SK-N-SH (cell line): ENCODE measurements around the gene HPRT1. TPM values are rescaled to one million over a fixed set of nuclear protein-coding genes. Genes with fewer than 3 reads are reported as not detected.

Experiments used
- CTCF ChIA-PET: fragments of 300-600, 350-600 bp; formaldehyde crosslinking; extraction: SDS; loops from one replicate; lab custom pipeline; 2021; lab: Yijun Ruan, JAX
- POLR2A ChIA-PET: fragments of 350-600 bp; sonication (Branson Sonifier 250); formaldehyde crosslinking; extraction: SDS; loops from one replicate; lab custom pipeline; 2020; ENCODE audit warnings: antibody characterized with exemption, inconsistent platforms; lab: Yijun Ruan, JAX
- DNase-seq: peaks from one replicate; pipeline ENCODE4 v3.0.0; 2012
- H2AFZ ChIP-seq: fragments of 200-600 bp; sonication (generic); 2 replicates; pipeline ENCODE4 v1.8.1; 2016; ENCODE audit warnings: antibody characterized with exemption, mild to moderate bottlenecking, low read depth
- H3F3A ChIP-seq: fragments of 200-600 bp; sonication (generic); replicated peaks from 2 replicates; pipeline ENCODE3; 2016; ENCODE audit warnings: antibody characterized with exemption, mild to moderate bottlenecking; ENCODE audit not compliant: insufficient read depth
- H3K27ac ChIP-seq, 2 experiments: fragments of 200-500 bp in 1 of 2; fragments of 200-600 bp in 1 of 2; sonication (Bioruptor generic) in 1 of 2; sonication (generic), shearing (Covaris generic) in 1 of 2; 2 replicates each; pipeline versions ENCODE4 v1.5.1 to v1.6.1; 2014 to 2016; ENCODE audit warnings: low read depth in 2 of 2, inconsistent platforms in 1 of 2, low read length in 1 of 2, mild to moderate bottlenecking in 1 of 2, mixed read lengths in 1 of 2
- H3K27me3 ChIP-seq: fragments of 200-600 bp; sonication (generic), shearing (Covaris generic); 2 replicates; pipeline ENCODE4 v1.6.1; 2016; ENCODE audit warnings: mixed run types; ENCODE audit not compliant: insufficient read depth
- H3K36me3 ChIP-seq, 2 experiments: fragments of 200-500 bp in 1 of 2; fragments of 200-600 bp in 1 of 2; sonication (Bioruptor generic) in 1 of 2; sonication (generic) in 1 of 2; replicated peaks in 1 of 2; 2 replicates each; pipeline versions ENCODE3 to v1.5.1; 2014 to 2016; ENCODE audit warnings: low read length in 1 of 2, mild to moderate bottlenecking in 1 of 2; ENCODE audit not compliant: insufficient read depth in 2 of 2, control insufficient read depth in 1 of 2
- H3K4me1 ChIP-seq, 2 experiments: fragments of 200-500 bp in 1 of 2; fragments of 200-600 bp in 1 of 2; sonication (Bioruptor generic) in 1 of 2; sonication (generic), shearing (Covaris generic) in 1 of 2; 2 replicates each; pipeline versions ENCODE4 v1.5.1 to v1.6.1; 2014 to 2016; ENCODE audit warnings: low read depth in 1 of 2, low read length in 1 of 2, mixed run types in 1 of 2; ENCODE audit not compliant: insufficient read depth in 2 of 2, control insufficient read depth in 1 of 2
- H3K4me2 ChIP-seq: fragments of 200-600 bp; sonication (generic), shearing (Covaris generic); 2 replicates; pipeline ENCODE4 v1.6.1; 2017; ENCODE audit warnings: mixed run types
- H3K4me3 ChIP-seq, 2 experiments: fragments of 200-500 bp in 1 of 2; fragments of 200-600 bp in 1 of 2; sonication (Bioruptor generic) in 1 of 2; sonication (generic), shearing (Covaris generic) in 1 of 2; 2 replicates each; pipeline versions ENCODE4 v1.5.1 to v1.8.1; 2014 to 2016; ENCODE audit warnings: low read depth in 2 of 2, inconsistent platforms in 1 of 2, low read length in 1 of 2, mild to moderate bottlenecking in 1 of 2, mixed read lengths in 1 of 2, moderate library complexity in 1 of 2
- H3K79me2 ChIP-seq: fragments of 200-600 bp; sonication (generic); 2 replicates; pipeline ENCODE4 v1.8.1; 2017; ENCODE audit warnings: mild to moderate bottlenecking; ENCODE audit not compliant: insufficient read depth
- H3K9ac ChIP-seq: fragments of 200-600 bp; sonication (generic); 2 replicates; pipeline ENCODE4 v1.6.1; 2017; ENCODE audit warnings: mixed run types
- H3K9me2 ChIP-seq: fragments of 200-600 bp; sonication (generic); 2 replicates; pipeline ENCODE4 v1.6.1; 2017; ENCODE audit warnings: mixed run types
- H3K9me3 ChIP-seq: fragments of 200-600 bp; sonication (generic); 2 replicates; pipeline ENCODE4 v1.6.1; 2017; ENCODE audit warnings: mixed run types, mild to moderate bottlenecking, moderate library complexity
- H4K20me1 ChIP-seq: fragments of 200-600 bp; sonication (generic); 2 replicates; pipeline ENCODE4 v1.6.1; 2017; ENCODE audit warnings: mild to moderate bottlenecking, mixed run types; ENCODE audit not compliant: insufficient read depth
- CHD2 ChIP-seq: fragments of 150-350 bp; IDR thresholded peaks from 2 replicates; pipeline ENCODE4 v1.6.1; 2018; ENCODE audit warnings: low read length; ENCODE audit not compliant: partially characterized antibody
- ELF1 ChIP-seq: IDR thresholded peaks from 2 replicates; pipeline ENCODE4 v1.4.0; 2012
- FOSL2 ChIP-seq: IDR thresholded peaks from 2 replicates; pipeline ENCODE4 v1.4.0; 2012; ENCODE audit warnings: low read depth, mild to moderate bottlenecking, moderate library complexity, borderline replicate concordance
- FOXM1 ChIP-seq: IDR thresholded peaks from 2 replicates; pipeline ENCODE4 v1.4.0; 2012; ENCODE audit warnings: low read depth, mild to moderate bottlenecking
- GABPA ChIP-seq: IDR thresholded peaks from 2 replicates; pipeline ENCODE4 v1.4.0; 2012; ENCODE audit warnings: low read depth, mild to moderate bottlenecking
- POLR2AphosphoS5 ChIP-seq: IDR thresholded peaks from 2 replicates; pipeline ENCODE4 v1.6.1; 2012; ENCODE audit warnings: low read depth, low read length
- RFX5 ChIP-seq: IDR thresholded peaks from 2 replicates; pipeline ENCODE4 v1.6.1; 2012; ENCODE audit warnings: mild to moderate bottlenecking, improper control_type of control experiment, low read length
- RXRA ChIP-seq: IDR thresholded peaks from 2 replicates; pipeline ENCODE4 v1.4.0; 2012; ENCODE audit warnings: low read depth, mild to moderate bottlenecking, borderline replicate concordance
- TCF12 ChIP-seq: IDR thresholded peaks from 2 replicates; pipeline ENCODE4 v1.4.0; 2012
- TEAD4 ChIP-seq: IDR thresholded peaks from 2 replicates; pipeline ENCODE4 v1.4.0; 2012; ENCODE audit warnings: mild to moderate bottlenecking, borderline replicate concordance; ENCODE audit not compliant: insufficient read depth
- WGBS: methylation state at CpG from one replicate; pipeline ENCODE4 v1.1.6; 2017; ENCODE audit warnings: low lambda C conversion rate; 5-methylcytosine and 5-hydroxymethylcytosine counted together
- polyA plus RNA-seq, 3 experiments: library from polyadenylated mRNA; depleted of rRNA; stranded (reverse); fragments of >200 nt; gene quantifications; 2 replicates each; pipeline ENCODE4 v1.2.3, GENCODE V29; 2012
- TF ChIP-seq, protein P1 (sequence below): IDR thresholded peaks from 2 replicates; pipeline ENCODE4; 2012
- TF ChIP-seq, protein P2 (sequence below): fragments of 200-600 bp; sonication (generic); IDR thresholded peaks from 2 replicates; pipeline ENCODE4 v1.6.1; 2017; ENCODE audit warnings: antibody characterized with exemption, mild to moderate bottlenecking, moderate library complexity
- TF ChIP-seq, protein P3 (sequence below): IDR thresholded peaks from 2 replicates; pipeline ENCODE4 v1.4.0; 2012; ENCODE audit warnings: low read depth, borderline replicate concordance
- TF ChIP-seq, protein P4 (sequence below): fragments of 150-350 bp; IDR thresholded peaks from 2 replicates; pipeline ENCODE4 v1.6.1; 2016; ENCODE audit warnings: mild to moderate bottlenecking, low read depth, low read length

Gene HPRT1
- polyA plus RNA-seq, 1 of the 3 experiments (the other 2 are of a cell fraction): 42.3 TPM

DNA sequence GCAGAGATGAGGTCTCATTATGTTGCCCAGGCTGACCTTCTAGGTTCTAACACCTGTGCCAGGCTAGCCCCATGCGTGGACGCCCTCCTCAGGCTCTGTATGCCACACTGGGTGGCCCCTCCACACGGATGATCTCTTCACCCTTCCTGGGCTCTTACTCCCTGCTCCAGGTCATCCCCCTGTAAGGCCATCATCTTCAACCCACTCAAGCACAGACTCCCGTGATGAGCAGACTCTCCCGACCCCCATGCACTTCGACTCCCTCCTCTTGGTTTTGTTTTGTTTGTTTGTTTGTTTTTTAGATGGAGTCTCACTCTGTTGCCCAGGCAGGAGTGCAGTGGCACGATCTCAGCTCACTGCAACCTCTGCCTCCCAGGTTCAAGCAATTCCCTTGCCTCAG is 70.9 kb downstream of the HPRT1 start:
- no peaks in the 10 kb centered on the region for H3K9me2 ChIP-seq
- H2AFZ ChIP-seq: no peak overlapping the region
- no peaks in the 10 kb centered on the region for H3K27me3 ChIP-seq
- TF ChIP-seq POLR2AphosphoS5: no peak
- no peak for TF ChIP-seq TCF12
- TF ChIP-seq TEAD4: no peak
- no peak for TF ChIP-seq CHD2
- TF ChIP-seq FOSL2: no peak
- TF ChIP-seq FOXM1: no peak
- no peak for TF ChIP-seq RXRA
- TF ChIP-seq, protein P1, sequence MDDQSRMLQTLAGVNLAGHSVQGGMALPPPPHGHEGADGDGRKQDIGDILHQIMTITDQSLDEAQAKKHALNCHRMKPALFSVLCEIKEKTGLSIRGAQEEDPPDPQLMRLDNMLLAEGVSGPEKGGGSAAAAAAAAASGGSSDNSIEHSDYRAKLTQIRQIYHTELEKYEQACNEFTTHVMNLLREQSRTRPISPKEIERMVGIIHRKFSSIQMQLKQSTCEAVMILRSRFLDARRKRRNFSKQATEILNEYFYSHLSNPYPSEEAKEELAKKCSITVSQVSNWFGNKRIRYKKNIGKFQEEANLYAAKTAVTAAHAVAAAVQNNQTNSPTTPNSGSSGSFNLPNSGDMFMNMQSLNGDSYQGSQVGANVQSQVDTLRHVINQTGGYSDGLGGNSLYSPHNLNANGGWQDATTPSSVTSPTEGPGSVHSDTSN: no peak
- TF ChIP-seq, protein P2, sequence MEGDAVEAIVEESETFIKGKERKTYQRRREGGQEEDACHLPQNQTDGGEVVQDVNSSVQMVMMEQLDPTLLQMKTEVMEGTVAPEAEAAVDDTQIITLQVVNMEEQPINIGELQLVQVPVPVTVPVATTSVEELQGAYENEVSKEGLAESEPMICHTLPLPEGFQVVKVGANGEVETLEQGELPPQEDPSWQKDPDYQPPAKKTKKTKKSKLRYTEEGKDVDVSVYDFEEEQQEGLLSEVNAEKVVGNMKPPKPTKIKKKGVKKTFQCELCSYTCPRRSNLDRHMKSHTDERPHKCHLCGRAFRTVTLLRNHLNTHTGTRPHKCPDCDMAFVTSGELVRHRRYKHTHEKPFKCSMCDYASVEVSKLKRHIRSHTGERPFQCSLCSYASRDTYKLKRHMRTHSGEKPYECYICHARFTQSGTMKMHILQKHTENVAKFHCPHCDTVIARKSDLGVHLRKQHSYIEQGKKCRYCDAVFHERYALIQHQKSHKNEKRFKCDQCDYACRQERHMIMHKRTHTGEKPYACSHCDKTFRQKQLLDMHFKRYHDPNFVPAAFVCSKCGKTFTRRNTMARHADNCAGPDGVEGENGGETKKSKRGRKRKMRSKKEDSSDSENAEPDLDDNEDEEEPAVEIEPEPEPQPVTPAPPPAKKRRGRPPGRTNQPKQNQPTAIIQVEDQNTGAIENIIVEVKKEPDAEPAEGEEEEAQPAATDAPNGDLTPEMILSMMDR: no peak
- no peak for TF ChIP-seq ELF1
- no peak for TF ChIP-seq RFX5
- TF ChIP-seq GABPA: no peak
- TF ChIP-seq, protein P3, sequence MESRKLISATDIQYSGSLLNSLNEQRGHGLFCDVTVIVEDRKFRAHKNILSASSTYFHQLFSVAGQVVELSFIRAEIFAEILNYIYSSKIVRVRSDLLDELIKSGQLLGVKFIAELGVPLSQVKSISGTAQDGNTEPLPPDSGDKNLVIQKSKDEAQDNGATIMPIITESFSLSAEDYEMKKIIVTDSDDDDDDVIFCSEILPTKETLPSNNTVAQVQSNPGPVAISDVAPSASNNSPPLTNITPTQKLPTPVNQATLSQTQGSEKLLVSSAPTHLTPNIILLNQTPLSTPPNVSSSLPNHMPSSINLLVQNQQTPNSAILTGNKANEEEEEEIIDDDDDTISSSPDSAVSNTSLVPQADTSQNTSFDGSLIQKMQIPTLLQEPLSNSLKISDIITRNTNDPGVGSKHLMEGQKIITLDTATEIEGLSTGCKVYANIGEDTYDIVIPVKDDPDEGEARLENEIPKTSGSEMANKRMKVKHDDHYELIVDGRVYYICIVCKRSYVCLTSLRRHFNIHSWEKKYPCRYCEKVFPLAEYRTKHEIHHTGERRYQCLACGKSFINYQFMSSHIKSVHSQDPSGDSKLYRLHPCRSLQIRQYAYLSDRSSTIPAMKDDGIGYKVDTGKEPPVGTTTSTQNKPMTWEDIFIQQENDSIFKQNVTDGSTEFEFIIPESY: no peak
- TF ChIP-seq, protein P4, sequence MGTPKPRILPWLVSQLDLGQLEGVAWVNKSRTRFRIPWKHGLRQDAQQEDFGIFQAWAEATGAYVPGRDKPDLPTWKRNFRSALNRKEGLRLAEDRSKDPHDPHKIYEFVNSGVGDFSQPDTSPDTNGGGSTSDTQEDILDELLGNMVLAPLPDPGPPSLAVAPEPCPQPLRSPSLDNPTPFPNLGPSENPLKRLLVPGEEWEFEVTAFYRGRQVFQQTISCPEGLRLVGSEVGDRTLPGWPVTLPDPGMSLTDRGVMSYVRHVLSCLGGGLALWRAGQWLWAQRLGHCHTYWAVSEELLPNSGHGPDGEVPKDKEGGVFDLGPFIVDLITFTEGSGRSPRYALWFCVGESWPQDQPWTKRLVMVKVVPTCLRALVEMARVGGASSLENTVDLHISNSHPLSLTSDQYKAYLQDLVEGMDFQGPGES: no peak
- H3K27ac ChIP-seq: no peak overlapping the region
- CTCF ChIA-PET: interaction anchor here (0.6 kb wide), 1 partner anchor 20 kb away, joined by 3 read pairs; no protein-coding TSS in a partner anchor
- no peaks in the 10 kb centered on the region for H3K4me1 ChIP-seq
- DNase-seq: no peak
- H3K36me3 ChIP-seq: no peaks in the 10 kb centered on the region
- H3F3A ChIP-seq: no peaks in the 10 kb centered on the region
- H3K4me3 ChIP-seq: no peak overlapping the region
- H4K20me1 ChIP-seq: no peaks in the 10 kb centered on the region
- 63% methylated on average over 7 of the region's 7 CpGs for WGBS
- POLR2A ChIA-PET: no interaction called here
- no peaks in the 10 kb centered on the region for H3K79me2 ChIP-seq
- H3K4me2 ChIP-seq: no peak overlapping the region
- no peak overlapping the region for H3K9ac ChIP-seq
- no peaks in the 10 kb centered on the region for H3K9me3 ChIP-seq
